ENCODE measurements around the gene PRKCD.

DNA sequence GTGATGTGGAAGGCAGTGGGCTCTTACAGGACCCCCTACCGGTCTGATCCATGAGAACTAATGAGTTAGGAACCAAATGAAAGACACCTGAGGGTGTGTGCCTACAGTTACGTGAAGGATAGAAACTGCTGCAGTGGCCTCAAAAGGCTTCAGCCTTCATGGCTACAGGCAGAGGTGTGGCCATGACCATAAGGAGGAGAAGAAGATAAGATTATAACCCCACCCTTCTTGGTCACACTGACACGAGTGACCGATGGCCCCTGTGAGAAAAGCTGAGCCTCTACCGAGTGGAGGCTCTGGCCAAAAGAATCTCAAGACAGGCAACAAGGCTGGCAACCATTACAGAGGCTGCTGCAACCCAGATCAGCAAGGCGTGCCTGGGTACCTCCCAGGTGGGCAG is 37.1 kb upstream of the PRKCD start:
- TF ChIP-seq ZFP30 (CRISPR knock-in tag; IDR thresholded peaks at IDR 0.05) (no peak), TOX (CRISPR knock-in tag; IDR thresholded peaks at IDR 0.05; ENCODE audit: borderline replicate concordance) (no peak), CSDC2 (CRISPR knock-in tag; IDR thresholded peaks at IDR 0.05) (no peak), ZFP3 (CRISPR knock-in tag; IDR thresholded peaks at IDR 0.05) (no peak)

Measured in SK-N-SH treated with all-trans-retinoic acid at 6 μM for 48 hours (cell line).